Activated CD8-positive, alpha-beta memory T cell treated with anti-CD3 and anti-CD28 coated beads, Interleukin-2, amount 10 ng/mL, durations not matched to agents 7 days and 5 days (primary cell): ENCODE results near the gene CNRIP1. TPM values are rescaled to one million over a fixed set of nuclear protein-coding genes. Genes with fewer than 3 reads are reported as not detected.

Source experiments
- ATAC-seq: fragments of 150-1000 bp; cut with Tn5 transposase; one replicate; pipeline ENCODE4 v1.10.0; 2021; ENCODE audit warnings: moderate library complexity
- CTCF ChIA-PET: fragments of 350-600 bp; sonication (Branson Sonifier 250); formaldehyde crosslinking; loops from one replicate; lab custom pipeline; 2021; ENCODE audit warnings: antibody characterized with exemption; lab: Charles Lee
- DNase-seq: peaks from one replicate; pipeline ENCODE4 v3.0.0-alpha.2; 2020
- H3K27ac Mint-ChIP-seq: one replicate; pipeline ENCODE4 v1.8.0; 2021; ENCODE audit warnings: mild to moderate bottlenecking, mixed read lengths
- H3K27me3 Mint-ChIP-seq: one replicate; pipeline ENCODE4 v1.8.0; 2021; ENCODE audit warnings: mixed read lengths
- H3K36me3 Mint-ChIP-seq: one replicate; pipeline ENCODE4 v1.8.0; 2021; ENCODE audit warnings: mild to moderate bottlenecking, mixed read lengths
- H3K4me1 Mint-ChIP-seq: one replicate; pipeline ENCODE4 v1.8.0; 2021; ENCODE audit warnings: mixed read lengths
- H3K4me3 Mint-ChIP-seq: one replicate; pipeline ENCODE4 v1.8.0; 2021; ENCODE audit warnings: mild to moderate bottlenecking, moderate library complexity, mixed read lengths
- H3K9me3 Mint-ChIP-seq: one replicate; pipeline ENCODE4 v1.8.0; 2022; ENCODE audit warnings: low read depth, mixed read lengths
- total RNA-seq, 2 experiments: library from RNA; stranded (reverse); gene quantifications; one replicate each; pipeline ENCODE4 v1.2.3, GENCODE V29; 2021

The CNRIP1 gene
- not detected for total RNA-seq

DNA sequence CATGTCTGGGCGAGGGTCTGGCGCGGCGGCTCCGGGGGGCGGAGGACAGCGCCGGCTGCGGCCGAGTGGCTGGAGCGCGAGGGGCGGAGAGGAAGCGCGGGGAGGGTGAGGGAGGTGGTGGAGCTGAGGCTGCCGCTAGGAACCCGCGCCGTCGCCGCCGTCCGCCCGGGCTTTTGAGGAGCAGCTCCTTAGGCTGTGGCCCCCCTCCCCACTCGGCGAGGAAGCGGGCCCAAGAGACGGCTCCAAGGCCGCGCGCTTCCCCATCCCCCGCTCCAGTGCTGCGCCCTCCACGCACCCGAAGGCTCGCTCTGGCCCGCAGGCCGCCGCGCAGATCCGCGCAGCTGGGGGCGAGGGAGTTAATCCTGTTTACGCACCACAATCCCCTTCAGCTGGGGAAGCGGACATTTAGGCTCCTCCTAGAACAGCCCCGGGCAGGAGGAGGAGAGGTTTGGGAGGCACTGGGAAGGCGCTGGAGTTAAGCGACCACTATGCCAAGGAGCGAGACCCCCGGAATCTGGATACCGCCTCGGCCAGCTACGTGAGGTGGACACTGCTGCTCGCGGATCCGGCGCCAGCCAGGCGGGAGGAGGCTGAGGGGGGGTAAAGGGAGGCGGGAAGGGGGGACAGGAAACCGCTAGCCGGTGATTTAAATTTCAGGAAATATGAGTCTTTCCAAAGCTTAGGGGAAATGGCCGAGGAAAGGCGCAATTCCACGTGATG is at the start of gene CNRIP1:
TSS of gene CNRIP1 (minus strand) at position 552 of the 720 bp plus-strand sequence. CDS start at position 3, 549 bp downstream.
- ATAC-seq (no peak), DNase-seq (no peak)
- CTCF ChIA-PET = interaction anchor here (0.7 to 1.4 kb wide), 3 partner anchors 122 to 263 kb away, joined by 3 to 4 read pairs (median 3); no protein-coding TSS in a partner anchor
- peak within 1 kb of the TSS; percentile 44 for H3K4me3 Mint-ChIP-seq
- H3K9me3 Mint-ChIP-seq = no peaks in the 10 kb centered on the region
- H3K27me3 Mint-ChIP-seq = peaks cover 80% of the 10 kb centered on the region
- no peak within 1 kb of the TSS for H3K27ac Mint-ChIP-seq
- H3K36me3 Mint-ChIP-seq = no peaks in the 10 kb centered on the region
- H3K4me1 Mint-ChIP-seq = peaks cover 7% of the 10 kb centered on the region

DNA sequence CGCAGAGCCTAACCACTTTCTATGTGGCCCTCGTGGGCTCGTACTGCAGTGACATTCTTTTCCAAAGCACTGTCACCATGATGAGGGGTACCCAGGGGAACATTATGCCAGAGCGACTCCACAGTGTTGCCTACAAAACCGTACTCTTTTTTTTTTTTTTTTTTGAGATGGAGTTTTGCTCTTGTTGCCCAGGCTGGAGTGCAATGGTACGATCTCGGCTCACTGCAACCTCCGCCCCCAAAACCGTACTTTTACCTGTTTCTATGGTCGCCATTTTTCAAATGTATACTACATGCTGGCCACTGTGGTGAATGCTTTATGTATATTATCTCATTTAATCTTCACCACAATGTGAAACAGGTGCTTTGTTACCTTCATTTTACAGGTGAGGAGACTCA is 49.6 kb upstream of the CNRIP1 start:
- no peak overlapping the region for H3K27ac Mint-ChIP-seq
- DNase-seq (no peak), ATAC-seq (no peak)
- H3K4me3 Mint-ChIP-seq = no peak overlapping the region
- H3K4me1 Mint-ChIP-seq = peaks cover 62% of the 10 kb centered on the region
- H3K36me3 Mint-ChIP-seq = peaks cover 36% of the 10 kb centered on the region
- H3K27me3 Mint-ChIP-seq = no peaks in the 10 kb centered on the region
- peaks cover 6% of the 10 kb centered on the region for H3K9me3 Mint-ChIP-seq
- CTCF ChIA-PET = interaction anchor here (1.0 to 1.3 kb wide), 2 partner anchors 9 to 72 kb away, joined by 3 to 4 read pairs; no protein-coding TSS in a partner anchor

- peak overlapping the region; percentile 81 for H3K4me3 Mint-ChIP-seq
- DNase-seq (no peak), ATAC-seq (no peak)
- no peaks in the 10 kb centered on the region for H3K27me3 Mint-ChIP-seq
- peaks cover 6% of the 10 kb centered on the region for H3K9me3 Mint-ChIP-seq
- H3K4me1 Mint-ChIP-seq = peaks cover 68% of the 10 kb centered on the region
- H3K36me3 Mint-ChIP-seq = peaks cover 34% of the 10 kb centered on the region
- H3K27ac Mint-ChIP-seq = peak overlapping the region; percentile 46
- CTCF ChIA-PET = interaction anchor here (1.0 to 1.3 kb wide), 3 partner anchors 10 to 73 kb away, joined by 3 to 4 read pairs (median 3); no protein-coding TSS in a partner anchor
Observed at GRCh38 chr2:68368654-68369336, 49.0 kb upstream of the CNRIP1 start.

GRCh38 chr2:68367953-68368653 is 48.4 kb upstream of the CNRIP1 start:
- no peak for DNase-seq
- Mint-ChIP-seq H3K27me3 (no peaks in the 10 kb centered on the region), H3K4me3 (peak overlapping the region; percentile 81), H3K27ac (peak overlapping the region; percentile 46), H3K36me3 (peaks cover 34% of the 10 kb centered on the region), H3K4me1 (peaks cover 73% of the 10 kb centered on the region), H3K9me3 (peaks cover 6% of the 10 kb centered on the region)
- CTCF ChIA-PET = interaction anchor here (1.0 to 1.3 kb wide), 3 partner anchors 11 to 73 kb away, joined by 3 to 4 read pairs (median 3); no protein-coding TSS in a partner anchor
- ATAC-seq = no peak

DNA sequence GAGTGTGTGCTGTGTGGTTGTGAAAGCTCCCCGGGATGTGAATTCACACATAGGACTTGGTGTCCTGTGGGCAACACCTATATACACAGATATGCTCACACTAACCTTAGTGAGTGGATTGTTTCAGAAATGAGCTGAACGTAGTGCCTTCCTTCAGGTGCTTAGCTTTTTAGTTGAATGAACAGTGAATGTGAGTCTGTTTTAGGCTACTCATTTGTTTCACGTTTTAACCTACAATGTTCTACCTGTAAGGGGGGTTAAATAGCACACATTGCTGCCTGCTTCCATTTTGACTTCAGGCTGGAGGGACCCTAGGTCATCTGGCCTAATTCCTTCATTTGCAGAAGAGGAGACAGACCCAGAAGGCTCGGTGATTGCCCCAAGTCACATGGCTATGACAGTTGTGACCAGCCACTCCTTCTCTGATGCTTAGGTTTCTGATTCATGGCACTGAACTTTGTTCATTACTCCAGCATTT is 46.4 kb upstream of the CNRIP1 start:
- DNase-seq (peak; percentile 63), ATAC-seq (peak; percentile 43)
- peaks cover 69% of the 10 kb centered on the region for H3K4me1 Mint-ChIP-seq
- H3K36me3 Mint-ChIP-seq = peaks cover 27% of the 10 kb centered on the region
- H3K27me3 Mint-ChIP-seq = no peaks in the 10 kb centered on the region
- H3K4me3 Mint-ChIP-seq = peak overlapping the region; percentile 81
- H3K27ac Mint-ChIP-seq = peak overlapping the region; percentile 90
- CTCF ChIA-PET = interaction anchor here (1.1 to 1.9 kb wide), 6 partner anchors 13 to 244 kb away, joined by 3 to 18 read pairs (median 4); no protein-coding TSS in a partner anchor
- peaks cover 6% of the 10 kb centered on the region for H3K9me3 Mint-ChIP-seq

- H3K4me3 Mint-ChIP-seq = peak within 1 kb of the TSS; percentile 81
- DNase-seq (peak; percentile 69), ATAC-seq (peak; percentile 59)
- H3K9me3 Mint-ChIP-seq = peaks cover 6% of the 10 kb centered on the region
- peak within 1 kb of the TSS; percentile 90 for H3K27ac Mint-ChIP-seq
- H3K27me3 Mint-ChIP-seq = no peaks in the 10 kb centered on the region
- peaks cover 26% of the 10 kb centered on the region for H3K36me3 Mint-ChIP-seq
- CTCF ChIA-PET = interaction anchor here (1.1 to 1.9 kb wide), 5 partner anchors 23 to 243 kb away, joined by 3 to 18 read pairs (median 4); no protein-coding TSS in a partner anchor
- peaks cover 61% of the 10 kb centered on the region for H3K4me1 Mint-ChIP-seq
Observed at GRCh38 chr2:68365087-68365486, 45.3 kb upstream of the CNRIP1 start, which contains the start of gene PLEK. Gene PLEK (plus strand): TSS chr2:68365282. CDS start chr2:68365352, 70 bp downstream.

DNA sequence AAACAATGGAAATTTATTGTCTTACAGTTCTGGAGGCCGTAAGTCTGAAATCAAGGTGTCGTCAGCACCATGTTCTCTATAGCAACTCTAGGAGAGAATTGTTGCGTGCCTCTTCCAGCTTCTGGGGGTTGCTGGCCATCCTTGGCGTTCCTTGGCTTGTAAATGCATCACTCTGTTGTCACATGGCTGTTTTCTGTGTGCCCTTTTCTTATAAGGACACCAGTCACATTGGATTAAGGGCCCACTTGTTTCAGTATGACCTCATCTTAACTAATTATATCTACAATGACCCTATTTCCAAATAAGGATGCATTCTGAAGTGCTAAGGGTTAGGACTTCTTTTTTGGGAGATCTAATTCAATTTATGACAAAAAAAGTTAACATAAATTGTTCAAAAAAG is 44.0 kb upstream of the CNRIP1 start:
- CTCF ChIA-PET = interaction anchor here (1.5 to 6.0 kb wide), 2 partner anchors 15 to 78 kb away, joined by 3 to 77 read pairs; no protein-coding TSS in a partner anchor
- peak overlapping the region; percentile 81 for H3K4me3 Mint-ChIP-seq
- peaks cover 13% of the 10 kb centered on the region for H3K36me3 Mint-ChIP-seq
- peaks cover 3% of the 10 kb centered on the region for H3K9me3 Mint-ChIP-seq
- H3K4me1 Mint-ChIP-seq = peaks cover 53% of the 10 kb centered on the region
- no peaks in the 10 kb centered on the region for H3K27me3 Mint-ChIP-seq
- ATAC-seq (no peak), DNase-seq (no peak)
- H3K27ac Mint-ChIP-seq = peak overlapping the region; percentile 40

GRCh38 chr2:68362749-68363148 is 43.0 kb upstream of the CNRIP1 start:
- no peaks in the 10 kb centered on the region for H3K27me3 Mint-ChIP-seq
- H3K27ac Mint-ChIP-seq = peak overlapping the region; percentile 79

GRCh38 chr2:68362069-68362468 is 42.3 kb upstream of the CNRIP1 start:
- Mint-ChIP-seq H3K27ac (peak overlapping the region; percentile 79), H3K9me3 (no peaks in the 10 kb centered on the region), H3K4me3 (peak overlapping the region; percentile 48), H3K36me3 (peaks cover 3% of the 10 kb centered on the region), H3K4me1 (peaks cover 38% of the 10 kb centered on the region), H3K27me3 (no peaks in the 10 kb centered on the region)
- CTCF ChIA-PET = interaction anchor here (2.6 to 6.0 kb wide), 3 partner anchors 74 to 101 kb away, joined by 7 to 77 read pairs (median 10); no protein-coding TSS in a partner anchor
- DNase-seq (peak; percentile 87), ATAC-seq (peak; percentile 81)

More at GRCh38 chr2:68362749-68363148, 43.0 kb upstream of the CNRIP1 start:
- DNase-seq = no peak
- Mint-ChIP-seq H3K36me3 (peaks cover 5% of the 10 kb centered on the region), H3K4me1 (peaks cover 43% of the 10 kb centered on the region), H3K4me3 (no peak overlapping the region), H3K9me3 (no peaks in the 10 kb centered on the region)
- ATAC-seq = no peak
- CTCF ChIA-PET = interaction anchor here (0.7 to 6.0 kb wide), 5 partner anchors 9 to 101 kb away, joined by 3 to 77 read pairs (median 3); no protein-coding TSS in a partner anchor

DNA sequence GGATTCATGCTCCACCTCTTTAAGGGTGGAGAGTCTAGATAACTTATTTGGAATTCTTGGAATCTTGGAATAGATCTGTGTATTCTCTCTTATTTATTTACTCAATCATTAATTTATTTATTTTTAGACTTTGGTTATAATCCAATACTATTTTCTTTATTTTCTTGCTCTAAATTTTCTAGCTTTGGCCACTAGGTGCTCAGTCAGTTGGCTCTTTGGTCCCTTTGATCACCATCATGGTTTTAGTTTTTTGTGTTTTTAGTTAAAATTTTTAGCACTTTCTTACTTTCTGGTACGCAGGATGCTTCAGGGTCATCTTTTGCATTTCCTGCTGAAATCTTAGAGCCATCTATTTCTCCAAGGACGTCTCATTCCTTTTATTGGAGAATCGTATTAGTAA is 40.1 kb upstream of the CNRIP1 start:
- Mint-ChIP-seq H3K36me3 (no peaks in the 10 kb centered on the region), H3K27me3 (no peaks in the 10 kb centered on the region), H3K4me3 (no peak overlapping the region), H3K9me3 (no peaks in the 10 kb centered on the region), H3K4me1 (peaks cover 31% of the 10 kb centered on the region), H3K27ac (no peak overlapping the region)
- CTCF ChIA-PET = interaction anchor here (1.8 to 6.0 kb wide), 3 partner anchors 21 to 82 kb away, joined by 3 to 77 read pairs (median 10); no protein-coding TSS in a partner anchor
- DNase-seq (no peak), ATAC-seq (no peak)

DNA sequence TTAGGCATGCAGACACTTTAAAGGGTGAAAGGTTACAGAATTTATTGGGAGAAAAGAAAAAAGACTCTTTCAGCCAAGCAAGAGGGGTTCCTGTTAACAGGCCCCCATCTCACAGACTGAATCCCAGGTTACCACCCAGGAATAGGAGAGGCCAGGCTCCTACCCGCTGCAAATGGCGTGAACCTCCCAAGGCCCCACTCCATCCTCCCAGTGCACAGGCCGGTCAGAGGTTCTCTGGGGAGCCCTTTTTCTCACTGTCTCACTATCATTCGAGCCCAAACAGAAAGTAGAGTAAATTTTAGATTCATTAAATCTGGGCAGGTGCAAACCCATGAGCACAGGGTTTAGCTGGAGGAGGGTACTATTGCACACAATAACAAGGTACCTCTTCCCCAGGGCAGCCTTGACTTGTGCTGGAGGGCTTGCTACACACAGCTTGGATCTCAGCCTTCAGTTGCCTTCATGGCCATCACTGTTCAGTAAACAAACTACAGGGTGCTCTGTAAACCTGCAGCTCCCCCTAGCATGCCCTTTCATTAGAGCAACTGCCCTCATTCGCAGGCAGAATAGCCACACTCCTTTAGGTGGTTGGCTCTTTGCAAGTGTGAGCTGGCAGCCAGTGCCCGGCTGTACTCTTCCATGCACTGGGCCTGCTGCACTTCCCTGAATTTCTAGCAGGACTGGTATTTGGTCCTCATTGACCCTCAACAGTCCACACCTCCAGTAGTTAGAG is 38.0 kb upstream of the CNRIP1 start:
- peak; percentile 35 for ATAC-seq
- Mint-ChIP-seq H3K36me3 (no peaks in the 10 kb centered on the region), H3K27ac (no peak overlapping the region), H3K4me3 (no peak overlapping the region), H3K9me3 (no peaks in the 10 kb centered on the region), H3K4me1 (peaks cover 13% of the 10 kb centered on the region), H3K27me3 (no peaks in the 10 kb centered on the region)
- CTCF ChIA-PET = interaction anchor here (1.3 to 2.5 kb wide), 3 partner anchors 84 to 236 kb away, joined by 5 to 20 read pairs (median 10); no protein-coding TSS in a partner anchor
- DNase-seq = peak; percentile 46
